GM19455 (cell line): Measurements from ENCODE around the gene PLAU.
"Not testable (repeated sequence)": the region's sequence is repeated elsewhere in the genome, so short reads cannot be mapped to it uniquely, and the experiment has no call there.

Source experiments
- ATAC-seq: cut with Tn5 transposase; IDR thresholded peaks from one replicate; pipeline ENCODE4 v1.9.1; 2021; ENCODE audit not compliant: unreplicated experiment

Gene PLAU

DNA sequence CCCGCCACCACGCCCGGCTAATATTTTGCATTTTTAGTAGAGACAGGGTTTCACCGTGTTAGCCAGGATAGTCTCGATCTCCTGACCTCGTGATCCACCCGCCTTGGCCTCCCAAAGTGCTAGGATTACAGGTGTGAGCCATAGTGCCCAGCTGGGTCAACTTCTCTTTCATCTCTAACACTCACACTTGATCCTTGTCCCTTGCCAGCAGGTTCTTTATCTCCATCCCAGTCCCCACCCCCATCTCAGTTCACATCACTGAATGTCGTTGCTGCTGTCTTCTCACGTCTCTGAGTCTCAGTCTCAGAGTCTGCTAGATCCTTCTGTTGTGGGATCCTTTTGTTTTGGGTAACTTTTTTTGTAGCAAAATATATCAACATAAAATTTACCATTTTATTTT, 15.6 kb upstream of the PLAU start:
- ATAC-seq = not testable (repeated sequence)

DNA sequence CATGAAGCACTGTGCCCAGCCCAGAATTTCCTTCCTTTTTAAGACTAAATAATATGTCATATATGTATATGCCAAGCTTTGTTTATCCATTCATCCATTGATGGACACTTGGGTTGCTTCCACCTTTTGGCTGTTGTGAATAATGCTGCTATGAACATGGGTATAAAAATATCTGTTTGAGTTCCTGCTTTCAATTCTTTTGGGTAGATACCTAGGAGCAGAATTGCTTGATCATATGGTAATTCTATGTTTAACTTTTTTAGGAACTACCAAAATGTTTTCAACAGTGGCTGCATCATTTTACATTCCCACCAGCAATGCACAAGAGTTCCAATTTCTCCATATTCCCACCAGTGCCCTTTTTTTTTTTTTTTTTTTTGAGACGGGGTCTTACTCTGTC, 13.2 kb upstream of the PLAU start:
- no peak for ATAC-seq

DNA sequence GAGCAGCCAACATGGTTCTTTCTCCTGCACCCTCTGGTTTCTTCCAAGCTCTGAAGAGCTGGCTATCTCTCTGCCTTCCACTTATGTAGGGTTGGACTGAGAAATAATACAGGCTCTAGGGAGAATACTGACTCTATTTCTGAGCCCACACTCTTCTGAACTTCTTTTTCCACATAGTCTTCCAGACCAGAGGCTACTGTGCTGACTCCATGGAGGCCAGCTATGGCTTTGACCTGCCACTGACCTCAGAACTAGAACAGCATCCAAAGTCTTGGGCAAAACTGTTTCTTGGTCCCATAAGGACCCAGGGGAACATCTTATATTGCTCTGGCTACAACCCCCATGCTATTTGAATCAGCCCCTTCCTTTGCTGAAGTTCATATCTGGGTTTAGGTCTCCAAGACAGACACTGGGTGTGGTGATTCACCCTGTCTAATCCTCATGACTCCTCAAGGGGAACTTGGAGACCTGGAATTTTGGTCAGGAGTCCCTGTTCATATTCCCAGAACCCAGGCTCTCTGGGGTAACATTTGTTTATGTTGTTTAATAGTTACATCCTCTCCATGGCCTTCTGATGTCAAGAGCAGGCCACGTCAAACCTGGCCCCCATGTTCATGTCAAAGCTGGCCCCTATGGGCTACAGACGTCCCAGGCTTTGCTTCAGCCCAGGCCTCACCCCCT, 12.1 kb upstream of the PLAU start:
- no peak for ATAC-seq

DNA sequence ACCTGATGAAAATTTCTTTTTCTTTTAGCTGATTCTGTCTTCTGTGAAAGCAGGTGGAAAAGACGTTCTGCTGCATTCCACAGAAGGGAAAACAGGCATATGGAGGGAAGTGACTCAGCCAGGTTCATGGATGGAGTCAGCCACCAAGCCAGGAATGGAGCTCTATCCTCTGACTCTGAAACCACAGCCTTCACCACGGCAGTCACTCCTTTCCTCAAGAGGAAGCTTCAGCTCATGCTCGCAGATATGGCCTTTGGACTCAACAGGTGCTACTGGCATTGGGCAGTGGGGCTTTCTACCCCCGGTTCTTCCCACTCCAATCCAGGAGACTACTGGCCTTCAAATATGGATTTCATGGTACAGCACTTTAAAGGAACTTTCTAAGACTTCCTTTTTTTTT, 11.5 kb upstream of the PLAU start:
- no peak for ATAC-seq

DNA sequence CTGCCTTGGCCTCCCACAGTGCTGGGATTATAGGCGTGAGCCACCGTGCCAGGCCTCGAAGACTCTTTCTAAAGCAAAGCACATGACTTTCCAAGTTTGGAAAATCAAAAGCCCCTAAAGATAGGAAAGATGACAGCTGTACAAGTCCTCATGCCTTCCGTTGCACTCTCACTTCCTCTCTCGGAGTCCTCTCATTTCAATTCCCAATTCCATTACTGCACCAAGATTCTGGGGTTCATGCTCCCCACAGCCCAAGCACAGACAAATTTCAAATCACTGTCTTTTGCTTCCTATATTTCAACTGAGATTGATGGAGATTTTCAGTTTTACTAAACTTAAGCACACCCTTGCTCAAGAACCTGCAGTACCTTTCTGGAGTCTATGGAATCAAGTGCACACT, 10.9 kb upstream of the PLAU start:
- ATAC-seq = no peak

DNA sequence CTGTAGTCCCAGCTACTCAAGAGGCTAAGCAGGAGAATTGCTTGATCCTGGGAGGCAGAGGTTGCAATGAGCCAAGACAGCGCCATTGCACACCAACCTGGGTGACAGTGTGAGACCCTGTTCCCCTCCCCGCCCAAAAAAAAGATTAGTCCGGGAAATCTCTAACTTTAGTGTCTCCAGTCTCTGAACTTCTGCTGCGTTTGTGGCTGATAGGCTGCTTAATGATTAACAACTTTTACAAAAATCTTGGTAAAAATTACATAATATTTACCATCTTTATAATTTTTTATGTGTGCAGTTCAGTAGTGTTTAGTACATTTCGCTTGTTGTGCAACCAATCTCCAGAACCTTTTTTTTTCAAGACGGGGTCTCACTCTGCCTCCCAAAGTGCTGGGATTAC, 9.7 kb upstream of the PLAU start:
- no peak for ATAC-seq

DNA sequence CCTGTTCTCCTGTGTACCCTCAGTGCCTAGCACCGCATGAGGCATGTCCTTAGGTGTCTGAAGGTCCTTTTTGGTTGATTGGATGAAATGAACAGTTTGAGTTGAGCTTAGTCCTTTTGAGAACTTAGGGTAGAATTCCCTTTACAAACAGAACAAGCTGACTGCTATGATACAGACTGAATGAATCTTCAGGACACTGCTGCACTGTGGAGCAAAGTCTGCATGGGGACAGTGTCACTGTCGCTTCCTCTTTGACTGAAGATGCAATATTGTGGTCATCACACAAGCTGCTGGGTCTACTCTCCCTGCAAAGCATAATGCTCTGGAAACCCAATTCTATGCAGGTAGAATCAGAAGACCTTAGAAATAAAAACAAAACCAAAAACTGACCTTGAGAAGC, 8.6 kb upstream of the PLAU start:
- ATAC-seq = no peak

DNA sequence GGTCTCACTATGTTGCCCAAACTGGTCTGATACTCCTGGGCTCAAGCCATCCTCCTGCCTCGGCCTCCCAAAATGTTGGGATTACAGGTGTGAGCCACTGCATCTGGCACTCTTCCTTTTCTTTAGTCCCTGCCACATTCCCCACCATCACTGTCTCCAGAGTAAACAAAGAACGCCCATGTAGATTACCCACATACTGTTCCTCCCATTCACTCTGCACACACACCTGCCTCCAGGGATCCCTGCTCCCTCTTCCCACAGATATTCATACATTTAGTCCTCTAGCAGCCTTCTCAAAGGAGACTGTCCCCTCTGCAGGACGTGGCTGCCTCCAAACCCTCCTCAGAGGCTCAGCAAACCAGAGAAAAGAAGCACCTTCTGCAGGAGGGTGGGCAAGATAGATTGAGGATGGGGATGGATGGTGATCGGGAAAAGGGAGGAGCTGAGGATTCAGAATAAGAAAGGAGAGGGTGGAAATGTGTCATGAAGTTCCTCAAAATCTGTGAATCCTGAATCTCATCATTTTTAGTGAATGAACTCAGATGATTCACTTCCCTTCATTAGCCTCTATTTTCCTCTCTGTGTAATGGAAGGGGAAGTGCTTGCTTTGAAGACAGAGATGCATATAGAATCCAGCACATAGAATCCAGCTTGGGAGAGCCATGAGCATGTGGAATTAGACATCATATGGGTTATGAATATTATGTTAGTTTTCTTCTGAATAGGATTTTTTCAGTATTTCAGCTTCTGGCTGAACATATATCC, 5.5 kb upstream of the PLAU start:
- no peak for ATAC-seq

DNA sequence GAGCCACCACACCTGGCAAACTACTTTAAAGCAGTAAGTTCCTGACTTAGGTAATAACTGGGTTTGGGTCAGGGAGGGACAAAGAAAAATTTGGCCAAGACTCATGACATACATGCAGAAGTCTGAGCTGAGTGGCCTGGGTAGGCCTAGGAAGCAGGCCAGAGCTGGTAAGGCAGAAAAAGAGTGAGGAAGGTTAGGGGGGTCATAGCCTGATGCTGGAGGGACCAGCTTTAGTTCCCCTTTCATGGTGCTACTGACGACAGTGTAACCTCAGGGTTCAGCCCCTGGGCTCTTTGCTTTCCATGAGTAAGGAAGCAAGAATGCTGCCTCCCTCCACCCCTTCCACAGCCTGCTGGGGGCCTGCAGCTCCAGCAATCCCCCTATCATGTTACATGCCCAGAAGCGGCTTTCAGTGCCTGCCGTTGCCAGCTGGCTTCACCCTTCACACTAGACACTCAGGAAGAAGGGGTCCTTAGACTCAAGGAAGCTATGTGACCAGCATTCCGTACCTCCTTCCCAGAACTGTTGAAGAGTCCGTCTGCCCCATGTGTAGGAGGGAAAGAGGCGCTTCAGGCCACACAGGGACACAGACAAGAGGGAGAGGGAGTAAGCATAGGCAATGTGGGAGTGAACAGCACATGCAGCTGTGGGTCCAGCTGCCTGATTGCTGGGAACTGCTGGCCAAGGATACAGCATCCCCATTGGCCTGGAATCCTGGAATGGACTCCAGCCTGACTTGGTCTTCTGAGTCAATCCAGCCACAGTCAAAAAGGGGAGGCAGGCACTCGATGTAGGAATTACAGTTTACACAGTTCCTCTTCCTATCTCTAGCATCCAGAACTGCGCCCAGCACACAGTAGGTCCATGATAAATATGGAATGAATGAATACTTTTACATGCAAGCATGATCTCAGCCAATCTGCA, 4.1 kb upstream of the PLAU start:
- no peak for ATAC-seq

DNA sequence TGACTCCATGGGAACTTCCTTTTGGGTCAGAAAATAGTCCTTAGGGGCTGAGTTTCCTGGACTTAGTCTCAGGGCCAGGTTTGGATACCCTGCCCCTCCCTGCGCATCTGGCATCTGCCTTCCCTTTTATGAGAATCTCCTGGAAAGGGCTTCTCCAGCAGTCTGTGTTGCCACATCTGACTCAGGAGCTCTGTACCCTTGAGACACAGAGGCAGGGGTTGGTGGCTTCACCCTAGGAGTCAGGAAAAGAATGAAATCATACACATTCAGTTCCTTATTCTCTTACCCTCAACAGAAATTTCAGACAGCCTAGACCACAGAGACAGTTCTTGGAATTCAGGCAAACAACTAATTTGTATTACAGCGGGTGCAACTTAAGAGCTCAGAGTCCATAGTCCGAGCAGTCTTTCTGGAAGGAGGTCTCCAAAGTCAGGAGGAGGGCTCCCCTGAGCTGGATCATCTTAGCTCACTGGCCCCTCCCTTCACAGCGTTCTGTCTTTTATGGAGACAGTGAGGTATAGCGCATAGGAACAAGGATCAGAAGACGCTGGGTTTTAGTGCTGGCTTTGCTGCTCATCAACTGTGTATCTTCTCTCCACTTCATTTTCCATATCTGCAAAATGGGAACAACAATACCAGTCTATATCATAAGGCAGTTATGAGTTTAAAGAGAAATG, 3.0 kb upstream of the PLAU start:
- no peak for ATAC-seq

DNA sequence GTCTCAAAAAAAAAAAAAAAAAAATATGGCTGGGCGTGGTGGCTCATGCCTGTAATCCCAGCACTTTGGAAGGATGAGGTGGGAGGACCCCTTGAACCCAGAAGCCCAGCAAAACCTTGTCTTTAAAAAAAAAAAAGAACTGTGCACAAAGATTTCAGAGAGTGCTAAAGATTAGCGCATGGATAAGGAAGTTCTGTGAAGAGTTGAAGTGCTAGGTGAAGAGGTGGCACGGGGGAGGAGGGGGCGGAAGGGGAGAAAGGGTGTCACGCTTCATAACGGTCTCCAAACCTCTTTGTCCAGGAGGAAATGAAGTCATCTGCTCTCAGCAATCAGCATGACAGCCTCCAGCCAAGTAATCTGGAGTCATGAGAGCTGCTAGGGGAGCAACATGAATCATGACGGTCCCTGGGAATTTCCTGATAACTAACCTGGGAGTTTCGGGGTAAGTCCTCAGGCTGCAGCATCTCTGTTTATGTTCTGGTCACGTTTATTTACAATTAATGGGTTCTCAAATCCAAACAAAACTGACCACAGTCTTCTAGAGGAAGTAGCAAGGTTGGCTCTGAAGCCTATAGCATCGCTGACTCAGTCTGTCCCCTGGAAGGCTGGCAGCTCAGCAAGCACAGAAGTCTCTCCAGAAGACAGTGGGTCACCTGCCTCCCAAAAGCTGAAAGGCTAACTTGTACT, 1.9 kb upstream of the PLAU start:
- no peak for ATAC-seq

DNA sequence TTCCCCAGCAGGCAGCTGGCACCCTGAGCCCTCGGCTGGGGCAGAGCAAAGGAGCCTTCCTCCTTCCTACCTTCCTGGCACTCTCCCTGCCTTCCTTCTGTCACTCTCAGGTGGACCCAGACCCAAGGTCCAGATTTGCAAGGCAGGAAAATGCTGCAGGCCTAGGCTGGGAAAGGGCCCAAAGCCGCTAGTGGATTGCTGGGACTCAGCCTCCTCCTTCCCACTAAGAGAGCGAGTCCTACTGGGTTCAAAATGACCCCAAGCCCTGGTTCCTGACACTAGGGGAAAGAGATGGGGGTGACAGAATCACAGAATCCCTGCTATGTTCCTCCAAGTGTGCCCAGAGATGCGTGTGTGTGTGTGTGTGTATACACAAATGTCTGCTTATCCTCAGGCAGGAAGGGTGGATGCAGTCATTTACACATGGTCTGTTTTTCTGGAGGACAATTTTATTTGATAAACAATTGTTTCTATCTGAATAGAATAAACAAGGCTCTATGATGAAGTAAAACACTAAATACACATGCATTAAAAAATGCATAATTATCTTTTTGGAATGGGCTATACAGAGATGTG, 1.3 kb upstream of the PLAU start:
- no peak for ATAC-seq

DNA sequence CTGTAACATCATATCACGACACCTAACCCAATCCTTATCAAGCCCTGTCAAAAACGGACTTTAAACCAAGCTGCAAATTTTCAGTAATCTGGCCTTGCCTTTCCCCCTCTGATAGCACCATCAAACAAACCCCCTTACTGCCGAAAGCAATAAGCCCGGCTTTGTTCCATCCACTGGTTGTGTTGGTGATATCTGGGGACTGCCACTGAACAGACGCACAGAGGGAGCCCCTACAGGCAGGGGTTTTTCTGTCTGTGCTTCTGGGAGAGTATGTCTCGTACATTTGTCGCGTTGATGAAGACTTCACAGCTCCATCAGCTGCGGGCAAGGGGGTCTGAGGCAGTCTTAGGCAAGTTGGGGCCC, 550 bp upstream of the PLAU start:
- no peak for ATAC-seq

DNA sequence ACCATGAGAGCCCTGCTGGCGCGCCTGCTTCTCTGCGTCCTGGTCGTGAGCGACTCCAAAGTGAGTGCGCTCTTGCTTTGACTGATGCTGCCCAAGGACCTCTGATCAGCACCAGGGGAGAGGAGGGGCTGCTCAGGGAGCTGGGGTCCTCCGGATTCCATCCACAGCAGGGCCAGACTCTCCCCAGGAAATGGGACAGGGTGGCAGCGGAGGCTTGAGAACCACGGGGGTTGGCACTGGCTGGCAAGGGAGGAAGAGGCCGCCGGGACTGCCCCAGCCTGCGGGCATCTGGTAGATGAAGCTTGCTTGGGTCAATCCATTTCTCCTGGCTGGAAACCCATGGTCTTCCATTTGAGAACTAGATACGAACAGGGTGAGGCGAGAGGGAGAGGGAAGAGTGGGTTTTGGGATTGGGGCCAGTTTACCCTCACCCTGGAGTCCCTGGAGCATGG, 647 bp downstream of the PLAU start:
- no peak for ATAC-seq

DNA sequence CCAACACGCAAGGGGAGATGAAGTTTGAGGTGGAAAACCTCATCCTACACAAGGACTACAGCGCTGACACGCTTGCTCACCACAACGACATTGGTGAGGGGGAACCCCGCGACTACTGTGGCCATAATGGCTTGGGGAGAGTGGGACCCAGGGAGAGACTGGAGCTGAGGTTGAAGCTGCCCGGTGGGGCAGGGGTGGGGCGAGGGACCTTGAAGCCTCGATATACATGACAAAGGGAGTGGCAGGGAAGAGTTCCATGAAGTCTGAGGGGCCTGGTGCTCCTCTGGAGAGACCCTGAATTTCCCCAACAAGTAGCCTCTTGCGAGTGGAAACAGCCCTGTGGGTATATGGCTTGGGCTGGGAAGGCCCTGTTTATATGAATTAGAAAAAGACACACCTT, 3.1 kb downstream of the PLAU start:
- no peak for ATAC-seq

DNA sequence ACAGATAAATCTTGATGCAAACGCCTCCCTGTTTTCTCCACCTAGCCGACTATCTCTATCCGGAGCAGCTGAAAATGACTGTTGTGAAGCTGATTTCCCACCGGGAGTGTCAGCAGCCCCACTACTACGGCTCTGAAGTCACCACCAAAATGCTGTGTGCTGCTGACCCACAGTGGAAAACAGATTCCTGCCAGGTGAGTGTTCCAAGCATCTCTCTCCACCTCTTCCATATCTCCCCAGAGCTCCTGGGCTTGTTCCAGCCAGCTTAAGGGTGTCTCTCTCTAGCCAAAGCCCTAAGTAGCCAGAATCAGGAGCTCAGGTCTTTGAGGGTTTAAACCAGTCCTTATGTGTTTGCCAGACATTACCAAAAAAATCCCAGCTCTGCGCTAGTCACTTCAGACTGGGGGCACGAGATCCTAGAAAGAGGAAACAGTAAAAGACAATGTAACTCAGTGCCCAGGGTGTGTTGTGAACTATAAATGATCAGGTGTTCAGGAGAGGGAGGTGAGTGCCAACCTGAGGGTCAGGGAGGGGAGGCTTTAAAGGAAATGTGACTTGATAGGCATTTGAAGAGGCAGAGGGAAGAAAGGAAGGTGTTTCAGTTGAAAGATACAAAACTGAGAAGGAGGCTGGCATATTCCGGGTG, 4.4 kb downstream of the PLAU start:
- no peak for ATAC-seq

DNA sequence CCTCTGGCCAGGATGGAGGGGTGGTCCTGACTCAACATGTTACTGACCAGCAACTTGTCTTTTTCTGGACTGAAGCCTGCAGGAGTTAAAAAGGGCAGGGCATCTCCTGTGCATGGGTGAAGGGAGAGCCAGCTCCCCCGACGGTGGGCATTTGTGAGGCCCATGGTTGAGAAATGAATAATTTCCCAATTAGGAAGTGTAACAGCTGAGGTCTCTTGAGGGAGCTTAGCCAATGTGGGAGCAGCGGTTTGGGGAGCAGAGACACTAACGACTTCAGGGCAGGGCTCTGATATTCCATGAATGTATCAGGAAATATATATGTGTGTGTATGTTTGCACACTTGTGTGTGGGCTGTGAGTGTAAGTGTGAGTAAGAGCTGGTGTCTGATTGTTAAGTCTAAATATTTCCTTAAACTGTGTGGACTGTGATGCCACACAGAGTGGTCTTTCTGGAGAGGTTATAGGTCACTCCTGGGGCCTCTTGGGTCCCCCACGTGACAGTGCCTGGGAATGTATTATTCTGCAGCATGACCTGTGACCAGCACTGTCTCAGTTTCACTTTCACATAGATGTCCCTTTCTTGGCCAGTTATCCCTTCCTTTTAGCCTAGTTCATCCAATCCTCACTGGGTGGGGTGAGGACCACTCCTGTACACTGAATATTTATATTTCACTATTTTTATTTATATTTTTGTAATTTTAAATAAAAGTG, 6.0 kb downstream of the PLAU start:
- no peak for ATAC-seq

DNA sequence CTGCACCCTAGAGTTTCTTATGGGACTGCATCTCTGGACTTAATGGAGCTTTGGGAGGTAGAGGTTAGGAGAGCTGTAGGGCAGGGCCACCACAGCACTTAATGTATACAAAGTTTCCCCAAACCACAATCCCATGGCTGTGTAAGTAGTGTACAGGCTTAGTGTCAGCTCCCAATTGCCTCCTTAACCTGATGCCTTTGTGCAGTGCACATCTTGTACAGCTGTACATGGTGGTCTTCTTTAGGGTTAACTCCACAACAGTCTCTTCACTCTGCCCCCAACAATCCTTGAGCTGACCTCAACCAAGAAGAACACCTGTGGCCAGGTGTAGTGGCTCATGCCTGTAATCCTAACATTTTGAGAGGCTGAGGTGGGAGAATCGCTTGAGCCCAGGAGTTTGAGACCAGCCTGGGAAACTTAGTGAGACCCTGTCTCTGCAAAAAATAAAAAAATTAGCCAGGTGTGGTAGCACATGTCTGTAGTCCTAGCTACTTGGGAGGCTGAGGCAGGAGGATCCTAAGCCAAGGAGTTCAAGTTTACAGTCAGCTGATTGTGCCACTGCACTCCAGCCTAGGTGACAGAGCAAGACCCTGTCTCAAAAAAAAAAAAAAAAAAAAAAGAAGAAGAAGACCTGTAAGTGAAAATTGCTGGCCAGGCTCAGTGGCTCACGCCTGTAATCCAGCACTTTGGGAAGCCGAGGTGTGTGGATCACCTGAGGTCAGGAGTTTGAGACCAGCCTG, 6.8 kb downstream of the PLAU start:
- no peak for ATAC-seq
